H1 (cell line): Measurements from ENCODE around the gene ASTN2. TPM values are rescaled to one million over a fixed set of nuclear protein-coding genes. Genes with fewer than 3 reads are reported as not detected.

Experiments used
- CTCF ChIA-PET: fragments of 300-600 bp; sonication (Branson Sonifier 250); formaldehyde crosslinking; loops from one replicate; lab custom pipeline; 2021; ENCODE audit not compliant: partially characterized antibody; lab: Charles Lee
- POLR2A ChIA-PET: fragments of 300-600 bp; sonication (Branson Sonifier 250); formaldehyde crosslinking; loops from one replicate; lab custom pipeline; 2021; ENCODE audit warnings: inconsistent platforms; ENCODE audit not compliant: partially characterized antibody; lab: Charles Lee
- DNase-seq, 2 experiments: peaks; one replicate each; pipeline versions ENCODE4 v3.0.0 to v3.0.0-alpha.2; 2010 to 2022; ENCODE audit warnings: low spot score in 2 of 2, low read depth in 1 of 2, mixed read lengths in 1 of 2
- FAIRE-seq: peaks from 2 replicates; lab custom pipeline; 2011; peaks lifted over from hg19 to GRCh38; lab: Jason Lieb, UNC
- H2AFZ ChIP-seq: 2 replicates; pipeline ENCODE4 v1.8.1; 2012; ENCODE audit warnings: low read length, inconsistent platforms
- H2AK5ac ChIP-seq: 2 replicates; pipeline ENCODE4 v1.6.1; 2013; ENCODE audit warnings: low read depth, low read length
- H2BK120ac ChIP-seq: replicated peaks from 2 replicates; pipeline ENCODE3; 2013; ENCODE audit warnings: low read depth, low read length, inconsistent platforms
- H2BK12ac ChIP-seq: 2 replicates; pipeline ENCODE4 v1.6.1; 2013; ENCODE audit warnings: low read depth, low read length
- H2BK15ac ChIP-seq: 2 replicates; pipeline ENCODE4 v1.6.1; 2013; ENCODE audit warnings: low read length
- H2BK20ac ChIP-seq: 2 replicates; pipeline ENCODE4 v1.6.1; 2013; ENCODE audit warnings: low read length
- H2BK5ac ChIP-seq: 2 replicates; pipeline ENCODE4 v1.6.1; 2013; ENCODE audit warnings: low read depth, low read length
- H3K14ac ChIP-seq: 2 replicates; pipeline ENCODE4 v1.6.1; 2013; ENCODE audit warnings: inconsistent platforms; ENCODE audit not compliant: insufficient read length
- H3K18ac ChIP-seq: 2 replicates; pipeline ENCODE4 v1.6.1; 2013; ENCODE audit warnings: low read length; ENCODE audit errors: extremely low read depth
- H3K23ac ChIP-seq: 2 replicates; pipeline ENCODE4 v1.6.1; 2013; ENCODE audit warnings: inconsistent platforms; ENCODE audit not compliant: insufficient read length
- H3K23me2 ChIP-seq: 2 replicates; pipeline ENCODE4 v1.6.1; 2013; ENCODE audit warnings: low read depth, low read length
- H3K27ac ChIP-seq: 2 replicates; pipeline ENCODE4 v1.6.1; 2011; ENCODE audit warnings: low read depth, low read length, inconsistent platforms
- H3K27me3 ChIP-seq, 4 experiments: replicated peaks in 1 of 4; 1 replicate in 1 of 4; 2 replicates in 3 of 4; pipeline versions ENCODE4 v1.6.1 to v1.8.1; 2011 to 2013; ENCODE audit warnings: low read length in 3 of 4, mild to moderate bottlenecking in 3 of 4, inconsistent platforms in 2 of 4, mixed read lengths in 2 of 4, moderate library complexity in 1 of 4; ENCODE audit not compliant: control insufficient read depth in 3 of 4, insufficient read depth in 3 of 4; ENCODE audit errors: extremely low read depth in 1 of 4
- H3K36me3 ChIP-seq, 4 experiments: 2 replicates each; pipeline versions ENCODE4 v1.6.1 to v1.8.1; 2011 to 2013; ENCODE audit warnings: mild to moderate bottlenecking in 4 of 4, low read length in 3 of 4, moderate library complexity in 2 of 4, control low read depth in 1 of 4, inconsistent platforms in 1 of 4; ENCODE audit not compliant: insufficient read depth in 4 of 4, control insufficient read depth in 2 of 4
- H3K4ac ChIP-seq: replicated peaks from 2 replicates; pipeline ENCODE3; 2013; ENCODE audit warnings: low read length, low read depth, mixed read lengths, inconsistent platforms; ENCODE audit not compliant: insufficient read length
- H3K4me1 ChIP-seq, 4 experiments: replicated peaks in 1 of 4; 1 replicate in 1 of 4; 2 replicates in 3 of 4; pipeline versions ENCODE4 v1.6.1 to v1.8.1; 2011 to 2013; ENCODE audit warnings: low read length in 3 of 4, inconsistent platforms in 2 of 4, mixed read lengths in 1 of 4; ENCODE audit not compliant: insufficient read depth in 4 of 4, control insufficient read depth in 3 of 4
- H3K4me2 ChIP-seq, 2 experiments: 2 replicates each; pipeline versions ENCODE4 v1.6.1 to v1.8.1; 2011 to 2013; ENCODE audit warnings: low read depth in 2 of 2, low read length in 2 of 2, control low read depth in 1 of 2, inconsistent platforms in 1 of 2, mild to moderate bottlenecking in 1 of 2; ENCODE audit not compliant: insufficient read depth in 1 of 2
- H3K4me3 ChIP-seq, 4 experiments: fragments of 200-600, 300-600 bp in 1 of 4; sonication (generic), shearing (Covaris generic), sonication (Bioruptor Twin) in 1 of 4; 2 replicates each; pipeline versions ENCODE4 v1.5.1 to v1.8.1; 2011 to 2016; ENCODE audit warnings: low read length in 4 of 4, low read depth in 3 of 4, control low read depth in 2 of 4, inconsistent platforms in 2 of 4, mild to moderate bottlenecking in 2 of 4, mixed read lengths in 1 of 4, moderate library complexity in 1 of 4; ENCODE audit not compliant: insufficient read depth in 2 of 4; ENCODE audit errors: extremely low read depth in 1 of 4
- H3K56ac ChIP-seq: replicated peaks from 2 replicates; pipeline ENCODE3; 2013; ENCODE audit warnings: low read depth, mild to moderate bottlenecking, mixed read lengths, low read length, inconsistent platforms; ENCODE audit not compliant: insufficient read length
- H3K79me1 ChIP-seq: 2 replicates; pipeline ENCODE4 v1.6.1; 2013; ENCODE audit warnings: low read depth, low read length, control low read depth
- H3K79me2 ChIP-seq, 2 experiments: 2 replicates each; pipeline versions ENCODE4 v1.6.1 to v1.8.1; 2012 to 2013; ENCODE audit warnings: low read length in 2 of 2, mild to moderate bottlenecking in 2 of 2, inconsistent platforms in 1 of 2; ENCODE audit not compliant: insufficient read depth in 2 of 2, control insufficient read depth in 1 of 2
- H3K9ac ChIP-seq, 4 experiments: replicated peaks in 1 of 4; 1 replicate in 1 of 4; 2 replicates in 3 of 4; pipeline versions ENCODE4 v1.6.1 to v1.8.1; 2011 to 2013; ENCODE audit warnings: low read depth in 3 of 4, low read length in 3 of 4, control low read depth in 2 of 4, mild to moderate bottlenecking in 2 of 4, moderate library complexity in 2 of 4, inconsistent platforms in 1 of 4; ENCODE audit errors: extremely low read depth in 1 of 4
- H3K9me3 ChIP-seq, 2 experiments: 2 replicates each; pipeline versions ENCODE4 v1.6.1 to v1.8.1; 2012 to 2013; ENCODE audit warnings: mild to moderate bottlenecking in 2 of 2, moderate library complexity in 2 of 2, control low read depth in 1 of 2, inconsistent platforms in 1 of 2, low read depth in 1 of 2, low read length in 1 of 2, mixed read lengths in 1 of 2; ENCODE audit not compliant: insufficient read depth in 2 of 2
- H4K20me1 ChIP-seq, 2 experiments: replicated peaks in 1 of 2; 2 replicates each; pipeline versions ENCODE3 to v1.8.1; 2011 to 2013; ENCODE audit warnings: inconsistent platforms in 2 of 2, low read length in 2 of 2, mild to moderate bottlenecking in 1 of 2; ENCODE audit not compliant: insufficient read depth in 2 of 2, control insufficient read depth in 1 of 2
- H4K5ac ChIP-seq: 2 replicates; pipeline ENCODE4 v1.6.1; 2013; ENCODE audit warnings: low read length, low read depth, mixed read lengths, inconsistent platforms; ENCODE audit not compliant: insufficient read length
- H4K8ac ChIP-seq: 2 replicates; pipeline ENCODE4 v1.8.0; 2013; ENCODE audit warnings: mild to moderate bottlenecking, moderate library complexity, low read length, inconsistent platforms; ENCODE audit not compliant: insufficient read depth; ENCODE audit errors: extremely low read depth
- H4K91ac ChIP-seq: replicated peaks from 2 replicates; pipeline ENCODE3; 2013; ENCODE audit warnings: low read length, mixed read lengths, inconsistent platforms; ENCODE audit not compliant: insufficient read length
- BACH1 ChIP-seq: IDR thresholded peaks from 2 replicates; pipeline ENCODE4 v1.6.1; 2012; ENCODE audit warnings: low read length, improper control_type of control experiment
- HDAC2 ChIP-seq, 2 experiments: fragments of 300-600 bp in 1 of 2; sonication (generic) in 1 of 2; IDR thresholded peaks; 2 replicates each; pipeline ENCODE4 v1.6.1; 2011 to 2012; ENCODE audit warnings: low read depth in 2 of 2, low read length in 2 of 2, mild to moderate bottlenecking in 2 of 2, moderate library complexity in 2 of 2, borderline replicate concordance in 1 of 2, inconsistent platforms in 1 of 2
- HDAC6 ChIP-seq: IDR thresholded peaks from one replicate; pipeline ENCODE4 v1.7.1; 2012; ENCODE audit warnings: low read depth, mild to moderate bottlenecking, inconsistent platforms, low read length, moderate library complexity
- RNF2 ChIP-seq: fragments of 200-900, 300-1000 bp; sonication (generic); IDR thresholded peaks from 2 replicates; pipeline ENCODE4 v1.7.1; 2016; ENCODE audit warnings: borderline replicate concordance, low read depth, mild to moderate bottlenecking, antibody characterized with exemption, low read length; ENCODE audit not compliant: poor library complexity, severe bottlenecking; ENCODE audit errors: missing control alignments
- WGBS, 2 experiments: shearing (Covaris generic) in 1 of 2; methylation state at CpG; one replicate each; pipeline versions ENCODE4 v1.1.6 to v1.1.7; 2013 to 2015; ENCODE audit warnings: low lambda C conversion rate in 2 of 2, mixed read lengths in 2 of 2, inconsistent platforms in 1 of 2, low coverage in 1 of 2, missing lambda C conversion rate in 1 of 2; ENCODE audit not compliant: insufficient replicate concordance in 2 of 2, insufficient coverage in 1 of 2, insufficient read length in 1 of 2; ENCODE audit errors: extremely low coverage in 1 of 2, missing lambda C conversion rate in 1 of 2; 5-methylcytosine and 5-hydroxymethylcytosine counted together
- polyA plus RNA-seq, 7 experiments: library from polyadenylated mRNA; depleted of rRNA in 3 of 7; stranded (reverse) in 5 of 7; unstranded in 2 of 7; fragments of >200 nt in 5 of 7; fragments of 200-250 nt in 2 of 7; gene quantifications; 1 replicate in 5 of 7; 2 replicates in 1 of 7; 4 replicates in 1 of 7; pipeline versions ENCODE4 v1.2.1 to v1.2.3, GENCODE V29; 2011 to 2013; ENCODE audit warnings: missing spikeins in 2 of 7, mixed read lengths in 2 of 7
- total RNA-seq: library from RNA; stranded (reverse); fragmentation: NEBNext Ultra II Directional; extraction: Animal tissue kit (Norgen Biotek cat#: 25700); gene quantifications from 2 replicates; pipeline ENCODE4 v1.2.1, GENCODE V29; 2021

Gene ASTN2
- total and polyA plus RNA-seq, 2 of the 8 experiments (the other 6 are each of a cell fraction or from before 2014, with no cell fraction given) = 8.2 to 13.7 TPM

GRCh38 chr9:117303643-117304230 lies 111.1 kb downstream of the ASTN2 start:
- 94% methylated on average over 5 of the region's 5 CpGs; no CpG with 5 or more reads in 1 of the 2 experiments for WGBS, 2 experiments
- Histone ChIP-seq H3K9me3 (no peaks in the 10 kb centered on the region), H3K4me3 (no peak overlapping the region), H3K9ac (peak overlapping the region in 1 of 4 experiments; percentile 43; a peak in 1 of 7 replicates), H2AK5ac (no peak overlapping the region), H2BK15ac (no peak overlapping the region), H2BK20ac (no peak overlapping the region), H3K4me2 (no peak overlapping the region), H3K4ac (no peak overlapping the region), H3K36me3 (no peaks in the 10 kb centered on the region), H2BK5ac (no peak overlapping the region), H3K14ac (no peak overlapping the region), H3K18ac (no peak overlapping the region), H4K8ac (no peak overlapping the region), H3K4me1 (peaks cover 0 to 6% (median 0%) of the 10 kb centered on the region in 4 experiments; a peak in 2 of 7 replicates), H4K20me1 (no peaks in the 10 kb centered on the region), H3K56ac (no peak overlapping the region), H2BK120ac (no peak overlapping the region), H3K23me2 (no peaks in the 10 kb centered on the region; the same call in 1 of the 2 replicates), H3K27ac (no peak overlapping the region), H2BK12ac (no peak overlapping the region), H3K79me2 (no peaks in the 10 kb centered on the region), H2AFZ (no peak overlapping the region), H4K5ac (no peak overlapping the region), H3K79me1 (no peaks in the 10 kb centered on the region), H4K91ac (no peak overlapping the region), H3K23ac (no peak overlapping the region), H3K27me3 (no peaks in the 10 kb centered on the region)
- DNase-seq (no peak), FAIRE-seq (no peak)
- POLR2A ChIA-PET = no interaction called here
- CTCF ChIA-PET = interaction anchor here (0.9 to 2.2 kb wide), 5 partner anchors 12 to 110 kb away, joined by 3 to 10 read pairs (median 3); no protein-coding TSS in a partner anchor
- TF ChIP-seq HDAC6 (no peak), RNF2 (no peak), HDAC2 (IDR thresholded peaks at IDR 0.05; ENCODE audit: borderline replicate concordance in 1 of 2, low read depth in 2 of 2, low read length in 2 of 2) (no peak), BACH1 (no peak)
